Measurements from ENCODE around the gene MICAL3.

DNA sequence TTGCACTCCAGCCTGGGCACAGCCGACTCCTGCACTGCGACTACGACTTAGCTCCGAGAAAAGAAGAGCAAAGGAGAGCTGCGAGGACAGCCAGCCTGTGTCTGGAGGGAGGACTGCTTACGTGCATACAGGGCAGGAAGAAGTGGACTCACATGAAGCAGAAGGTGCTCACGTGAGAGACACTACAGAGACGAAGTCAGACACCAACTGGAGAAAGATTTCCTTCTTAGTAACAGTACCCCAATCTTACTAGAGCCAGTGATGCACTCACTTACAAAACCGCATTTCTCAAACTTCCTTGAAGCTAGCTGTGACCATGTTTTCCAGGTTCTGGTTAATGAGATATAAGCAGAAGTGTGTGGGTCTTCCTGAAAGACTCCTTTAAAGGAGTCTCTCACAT, 67.7 kb downstream of the MICAL3 start:
- no peak for TF ChIP-seq POLR2AphosphoS5 (IDR thresholded peaks at IDR 0.05; ENCODE audit: low read depth, low read length)
- no peak for TF ChIP-seq TAF1 (IDR thresholded peaks at IDR 0.05; ENCODE audit: borderline replicate concordance, insufficient read depth, low read length)
- no peak for TF ChIP-seq SIN3A (IDR thresholded peaks at IDR 0.05; ENCODE audit: borderline replicate concordance, insufficient read depth, low read length)

Data from PFSK-1 (cell line).